PC-3 (cell line): Measurements from ENCODE around the gene TTC21B. TPM values are rescaled to one million over a fixed set of nuclear protein-coding genes. Genes with fewer than 3 reads are reported as not detected.

Experiments
- ATAC-seq: fragments of 200-7000 bp; cut with Tn5 transposase; 2 replicates; pipeline ENCODE4 v1.9.1; 2020; ENCODE audit warnings: mild to moderate bottlenecking, moderate library complexity
- BruUV-seq: library from RNA; stranded (reverse); fragments of 400-500 nt; replicated peaks from 2 replicates; lab custom pipeline; 2021; lab: Mats Ljungman, UMichigan
- CTCF ChIA-PET: fragments of 300-600 bp; sonication (Branson Sonifier 250); formaldehyde crosslinking; loops from one replicate; lab custom pipeline; 2022; ENCODE audit warnings: antibody characterized with exemption; lab: Charles Lee
- POLR2A ChIA-PET: fragments of 300-600 bp; sonication (Branson Sonifier 250); formaldehyde crosslinking; loops from one replicate; lab custom pipeline; 2022; ENCODE audit warnings: antibody characterized with exemption; ENCODE audit not compliant: unreplicated experiment; lab: Charles Lee
- DNase-seq: peaks from one replicate; pipeline ENCODE4 v3.0.0-alpha.2; 2015
- H2AFZ ChIP-seq: fragments of 300-600 bp; sonication (generic); 2 replicates; pipeline ENCODE4 v1.6.0; 2016; ENCODE audit warnings: antibody characterized with exemption, low read length
- H3F3A ChIP-seq: fragments of 300-600 bp; sonication (generic); one replicate; pipeline ENCODE4 v1.6.0; 2017; ENCODE audit warnings: antibody characterized with exemption, low read length, control low read depth, mild to moderate bottlenecking; ENCODE audit not compliant: unreplicated experiment
- H3K27ac ChIP-seq: fragments of 300-600 bp; sonication (generic); 2 replicates; pipeline ENCODE4 v1.5.1; 2016; ENCODE audit warnings: mild to moderate bottlenecking, low read length
- H3K27me3 ChIP-seq: fragments of 300-600 bp; sonication (generic); 2 replicates; pipeline ENCODE4 v1.6.1; 2016; ENCODE audit warnings: low read length, mixed read lengths
- H3K36me3 ChIP-seq: fragments of 300-600 bp; sonication (generic); 2 replicates; pipeline ENCODE4 v1.6.1; 2016; ENCODE audit warnings: low read depth, mixed run types, low read length, mixed read lengths
- H3K4me1 ChIP-seq: fragments of 300-600 bp; sonication (generic); 2 replicates; pipeline ENCODE4 v1.5.1; 2016; ENCODE audit warnings: low read length; ENCODE audit not compliant: insufficient read depth
- H3K4me2 ChIP-seq: fragments of 300-600 bp; sonication (generic); 2 replicates; pipeline ENCODE4 v1.6.0; 2016; ENCODE audit warnings: low read length
- H3K4me3 ChIP-seq: fragments of 300-600 bp; sonication (generic); 2 replicates; pipeline ENCODE4 v1.5.1; 2016; ENCODE audit warnings: mild to moderate bottlenecking, low read length, mixed read lengths
- H3K79me2 ChIP-seq: fragments of 300-600 bp; sonication (generic); 2 replicates; pipeline ENCODE4 v1.6.1; 2017; ENCODE audit warnings: low read length, mixed read lengths
- H3K9ac ChIP-seq: fragments of 300-600 bp; sonication (generic); 2 replicates; pipeline ENCODE4 v1.6.0; 2016; ENCODE audit warnings: mild to moderate bottlenecking, low read length
- H3K9me2 ChIP-seq: fragments of 300-600 bp; sonication (generic); replicated peaks from 2 replicates; pipeline ENCODE4 v1.6.1; 2016; ENCODE audit warnings: mixed run types, low read length, mixed read lengths
- H3K9me3 ChIP-seq: fragments of 300-600 bp; sonication (generic); 2 replicates; pipeline ENCODE4 v1.6.1; 2016; ENCODE audit warnings: low read length, mixed read lengths
- H4K20me1 ChIP-seq: fragments of 300-600 bp; sonication (generic); 2 replicates; pipeline ENCODE4 v1.6.1; 2016; ENCODE audit warnings: low read length, mixed read lengths
- CTCF ChIP-seq: fragments of 300-600 bp; sonication (generic); conservative IDR thresholded peaks from 2 replicates; pipeline ENCODE4 v1.5.1; 2017; ENCODE audit warnings: antibody characterized with exemption, low read depth, mild to moderate bottlenecking, low read length
- EZH2 ChIP-seq: fragments of 300-600 bp; sonication (generic); IDR thresholded peaks from one replicate; pipeline ENCODE4 v1.6.1; 2017; ENCODE audit warnings: antibody characterized with exemption, mild to moderate bottlenecking, low read length; ENCODE audit not compliant: unreplicated experiment
- EZH2phosphoT487 ChIP-seq: fragments of 300-600 bp; sonication (generic); IDR thresholded peaks from 2 replicates; pipeline ENCODE4 v1.6.1; 2018; ENCODE audit warnings: mild to moderate bottlenecking, antibody characterized with exemption, low read length, borderline replicate concordance
- intact Hi-C: fragments of 100-400 bp; cut with micrococcal nuclease; formaldehyde crosslinking; loops from 2 replicates; pipeline ENCODE4 v1.9.0; 2023
- total RNA-seq: library from RNA; depleted of rRNA; stranded (reverse); fragments of >200 nt; gene quantifications from 2 replicates; pipeline ENCODE4 v1.2.3, GENCODE V29; 2014

The TTC21B gene
- total RNA-seq, 1 experiment from 2014 or later: 35.5 TPM

- H2AFZ ChIP-seq: no peak overlapping the region
- no peaks in the 10 kb centered on the region for H3K4me1 ChIP-seq
- H3K4me3 ChIP-seq: no peak overlapping the region
- no peaks in the 10 kb centered on the region for H4K20me1 ChIP-seq
- H3F3A ChIP-seq: no peaks in the 10 kb centered on the region
- H3K4me2 ChIP-seq: no peak overlapping the region
- ATAC-seq (no peak), DNase-seq (no peak)
- no peaks in the 10 kb centered on the region for H3K27me3 ChIP-seq
- CTCF ChIA-PET: interaction anchor here (1.0 kb wide), 1 partner anchor 28 kb away, joined by 3 read pairs; no protein-coding TSS in a partner anchor
- H3K9me2 ChIP-seq: no peaks in the 10 kb centered on the region
- intact Hi-C loops: no loop called here
- no peaks in the 10 kb centered on the region for H3K36me3 ChIP-seq
- TF ChIP-seq CTCF (no peak), EZH2phosphoT487 (no peak), EZH2 (no peak)
- H3K79me2 ChIP-seq: no peaks in the 10 kb centered on the region
- POLR2A ChIA-PET: no interaction called here
- BruUV-seq: no TSS peak
- H3K9ac ChIP-seq: no peak overlapping the region
- H3K27ac ChIP-seq: no peak overlapping the region
- no peaks in the 10 kb centered on the region for H3K9me3 ChIP-seq
These were observed 107.5 kb downstream of the TTC21B start for GRCh38 chr2:165846056-165846455.

- no peak for TF ChIP-seq EZH2
- TF ChIP-seq EZH2phosphoT487: no peak
- no peak for TF ChIP-seq CTCF
- intact Hi-C loops: no loop called here
- Histone ChIP-seq H3K79me2 (no peaks in the 10 kb centered on the region), H3K9me3 (no peaks in the 10 kb centered on the region), H2AFZ (no peak overlapping the region), H4K20me1 (no peaks in the 10 kb centered on the region), H3K36me3 (no peaks in the 10 kb centered on the region), H3K27me3 (no peaks in the 10 kb centered on the region), H3K4me1 (peaks cover 3% of the 10 kb centered on the region; the same call in 1 of the 2 replicates), H3K9me2 (no peaks in the 10 kb centered on the region), H3K27ac (no peak overlapping the region), H3K4me2 (no peak overlapping the region), H3K4me3 (no peak overlapping the region), H3F3A (no peaks in the 10 kb centered on the region), H3K9ac (no peak overlapping the region)
- POLR2A ChIA-PET: interaction anchor here (0.6 kb wide), 1 partner anchor 66 kb away, joined by 3 read pairs; no protein-coding TSS in a partner anchor
- CTCF ChIA-PET: no interaction called here
- DNase-seq (no peak), ATAC-seq (no peak)
- BruUV-seq: no TSS peak
These were observed 109.4 kb downstream of the TTC21B start for GRCh38 chr2:165844216-165844615.

GRCh38 chr2:165843351-165843750 is 110.2 kb downstream of the TTC21B start:
- Histone ChIP-seq H3K4me3 (no peak overlapping the region), H3K4me1 (peaks cover 4% of the 10 kb centered on the region; the same call in 1 of the 2 replicates), H4K20me1 (no peaks in the 10 kb centered on the region), H3K79me2 (no peaks in the 10 kb centered on the region), H3F3A (no peaks in the 10 kb centered on the region), H3K9ac (no peak overlapping the region), H3K27ac (no peak overlapping the region), H3K27me3 (no peaks in the 10 kb centered on the region), H3K36me3 (no peaks in the 10 kb centered on the region), H2AFZ (no peak overlapping the region), H3K4me2 (no peak overlapping the region), H3K9me3 (no peaks in the 10 kb centered on the region), H3K9me2 (no peaks in the 10 kb centered on the region)
- intact Hi-C loops: no loop called here
- DNase-seq (no peak), ATAC-seq (no peak)
- ChIA-PET POLR2A (no interaction called here), CTCF (no interaction called here)
- BruUV-seq: no TSS peak
- TF ChIP-seq EZH2phosphoT487: no peak
- TF ChIP-seq EZH2: no peak
- no peak for TF ChIP-seq CTCF
